Fibroblast of pulmonary artery (primary cell): Measurements from ENCODE around the gene ZBTB25.

Source experiments
- DNase-seq: peaks from one replicate; pipeline ENCODE4 v3.0.0-alpha.2; 2010; ENCODE audit warnings: low read depth
- H3K4me3 ChIP-seq: replicated peaks from 2 replicates; pipeline ENCODE4 v1.5.1; 2011; ENCODE audit warnings: low read depth, mild to moderate bottlenecking, control low read depth, low read length, moderate library complexity
- TF ChIP-seq, protein P1 (sequence below): IDR thresholded peaks from 2 replicates; pipeline ENCODE4 v1.5.1; 2011; ENCODE audit warnings: mild to moderate bottlenecking, control low read depth, low read length, inconsistent platforms; ENCODE audit errors: missing control alignments

The ZBTB25 gene

GRCh38 chr14:64444140-64444539 is 59.5 kb downstream of the ZBTB25 start:
- no peak for DNase-seq
- TF ChIP-seq, protein P1, sequence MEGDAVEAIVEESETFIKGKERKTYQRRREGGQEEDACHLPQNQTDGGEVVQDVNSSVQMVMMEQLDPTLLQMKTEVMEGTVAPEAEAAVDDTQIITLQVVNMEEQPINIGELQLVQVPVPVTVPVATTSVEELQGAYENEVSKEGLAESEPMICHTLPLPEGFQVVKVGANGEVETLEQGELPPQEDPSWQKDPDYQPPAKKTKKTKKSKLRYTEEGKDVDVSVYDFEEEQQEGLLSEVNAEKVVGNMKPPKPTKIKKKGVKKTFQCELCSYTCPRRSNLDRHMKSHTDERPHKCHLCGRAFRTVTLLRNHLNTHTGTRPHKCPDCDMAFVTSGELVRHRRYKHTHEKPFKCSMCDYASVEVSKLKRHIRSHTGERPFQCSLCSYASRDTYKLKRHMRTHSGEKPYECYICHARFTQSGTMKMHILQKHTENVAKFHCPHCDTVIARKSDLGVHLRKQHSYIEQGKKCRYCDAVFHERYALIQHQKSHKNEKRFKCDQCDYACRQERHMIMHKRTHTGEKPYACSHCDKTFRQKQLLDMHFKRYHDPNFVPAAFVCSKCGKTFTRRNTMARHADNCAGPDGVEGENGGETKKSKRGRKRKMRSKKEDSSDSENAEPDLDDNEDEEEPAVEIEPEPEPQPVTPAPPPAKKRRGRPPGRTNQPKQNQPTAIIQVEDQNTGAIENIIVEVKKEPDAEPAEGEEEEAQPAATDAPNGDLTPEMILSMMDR, result no peak
- no peak overlapping the region for H3K4me3 ChIP-seq

DNA sequence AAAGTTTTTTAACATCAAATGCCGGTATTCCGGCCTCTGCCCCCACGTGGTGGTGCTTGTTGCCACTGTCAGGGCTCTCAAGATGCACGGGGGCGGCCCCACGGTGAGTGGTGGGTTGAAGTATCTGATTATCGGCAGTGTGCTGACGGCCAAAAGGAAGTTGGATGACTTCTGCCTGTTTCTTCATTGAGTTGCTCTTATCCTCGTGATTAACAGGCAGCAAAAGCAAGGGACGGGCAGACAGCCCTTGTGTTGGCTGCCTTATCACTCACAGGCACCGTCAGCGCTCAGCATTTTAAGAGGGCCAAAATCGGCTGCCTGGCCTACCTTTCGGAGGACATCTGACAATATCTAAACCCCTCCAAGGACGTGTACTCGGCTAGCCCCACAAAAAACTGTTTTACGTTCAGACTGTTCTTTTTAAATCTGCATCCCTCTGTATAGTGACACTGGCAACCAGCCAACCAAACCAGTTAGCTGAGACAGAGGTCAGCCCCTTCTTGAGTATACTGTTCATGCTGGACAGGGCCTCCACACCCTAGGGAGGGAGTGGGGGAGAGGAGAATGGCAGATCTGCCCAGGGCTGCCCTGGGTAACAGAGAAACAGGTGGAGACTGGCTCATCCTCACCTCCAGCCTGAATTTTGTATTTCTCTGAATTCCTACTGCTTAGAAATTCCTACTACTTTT is 61.2 kb downstream of the ZBTB25 start:
- no peak for DNase-seq

DNA sequence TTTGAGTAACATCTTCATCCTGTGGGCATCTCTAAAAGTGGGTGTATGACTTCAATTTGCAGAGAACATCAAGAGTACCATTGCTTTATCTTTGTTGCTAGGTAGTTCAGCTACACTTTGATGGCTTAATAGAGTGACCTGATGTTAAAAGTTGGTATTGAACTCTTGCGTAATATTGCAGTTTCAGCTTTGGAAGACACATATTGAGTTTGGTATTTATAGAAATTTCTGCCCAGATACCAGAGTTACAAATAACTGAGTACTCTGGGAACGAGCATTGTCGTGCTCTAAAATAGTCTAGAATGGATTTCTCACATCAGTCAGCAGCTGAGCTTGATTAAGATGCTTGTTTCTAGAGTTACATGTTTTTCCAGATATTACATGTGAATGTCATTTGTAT is 63.1 kb downstream of the ZBTB25 start:
- H3K4me3 ChIP-seq, result no peak overlapping the region
- TF ChIP-seq, protein P1, result no peak
- DNase-seq, result peak; percentile 33

More for the DNA sequence above, 61.2 kb downstream of the ZBTB25 start:
- TF ChIP-seq, protein P1, result no peak
- no peak overlapping the region for H3K4me3 ChIP-seq

GRCh38 chr14:64439141-64439540 is 64.5 kb downstream of the ZBTB25 start:
- DNase-seq, result no peak
- TF ChIP-seq, protein P1, result no peak
- H3K4me3 ChIP-seq, result no peak overlapping the region

- peak; percentile 87 for DNase-seq
- H3K4me3 ChIP-seq, result no peak overlapping the region
- TF ChIP-seq, protein P1, result no peak
Observed at GRCh38 chr14:64438181-64438841, 65.3 kb downstream of the ZBTB25 start.

DNA sequence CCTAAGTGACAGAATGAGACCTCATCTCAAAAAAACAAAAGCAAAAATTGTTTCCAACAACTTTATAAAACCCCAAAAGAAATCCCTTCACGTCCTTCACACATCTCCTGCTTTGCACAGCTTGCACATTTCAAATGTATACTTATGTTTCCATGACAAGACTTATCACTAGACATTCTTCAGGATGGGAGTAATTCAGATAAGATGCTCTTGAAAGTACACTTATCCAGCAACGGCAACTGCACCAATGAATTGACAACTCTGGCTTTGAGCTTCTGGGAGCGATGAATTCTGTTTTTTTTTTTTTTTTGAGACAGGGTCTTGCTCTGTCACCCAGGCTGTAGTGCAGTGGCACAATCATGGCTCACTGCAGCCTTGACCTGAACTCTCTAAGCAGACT is 69.1 kb downstream of the ZBTB25 start:
- TF ChIP-seq, protein P1, result no peak
- DNase-seq, result peak; percentile 70
- H3K4me3 ChIP-seq, result no peak overlapping the region
